G401 (cell line): Measurements from ENCODE around the gene ZNF106. TPM values are rescaled to one million over a fixed set of nuclear protein-coding genes. Genes with fewer than 3 reads are reported as not detected.

Experiments
- DNase-seq: peaks from one replicate; pipeline ENCODE4 v3.0.0-alpha.2; 2015; ENCODE audit warnings: low spot score
- in situ Hi-C: cut with HindIII; loops from 2 replicates; pipeline ENCODE4 v1.10.0; 2016; ENCODE audit warnings: low sequenced_read_pairs, mixed read lengths
- total RNA-seq: library from RNA; depleted of rRNA; stranded (reverse); fragments of >200 nt; shearing (Covaris generic); gene quantifications from 2 replicates; pipeline ENCODE4 v1.2.3, GENCODE V29; 2014

ZNF106 gene
- total RNA-seq, 1 experiment from 2014 or later, result 134 TPM

DNA sequence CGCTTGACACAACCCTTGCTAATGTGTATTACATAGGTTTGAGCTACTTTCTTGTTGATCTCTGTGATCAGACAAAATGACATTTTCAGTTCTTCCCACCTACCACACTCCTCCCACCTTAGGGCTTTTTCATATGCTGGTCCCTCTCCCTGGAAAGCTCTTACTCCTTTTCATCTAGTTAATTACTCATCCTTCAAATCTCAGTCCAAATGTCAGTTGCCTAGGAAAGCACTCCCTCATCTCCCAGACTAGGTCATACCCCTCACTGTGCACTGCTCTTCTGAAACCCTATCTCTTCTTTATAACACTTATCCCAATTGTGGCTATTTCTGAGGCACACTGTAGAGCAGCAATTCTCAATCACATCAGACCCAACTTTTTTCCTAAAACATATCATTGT, 7.3 kb downstream of the ZNF106 start:
- in situ Hi-C loops, result no loop called here
- no peak for DNase-seq

DNA sequence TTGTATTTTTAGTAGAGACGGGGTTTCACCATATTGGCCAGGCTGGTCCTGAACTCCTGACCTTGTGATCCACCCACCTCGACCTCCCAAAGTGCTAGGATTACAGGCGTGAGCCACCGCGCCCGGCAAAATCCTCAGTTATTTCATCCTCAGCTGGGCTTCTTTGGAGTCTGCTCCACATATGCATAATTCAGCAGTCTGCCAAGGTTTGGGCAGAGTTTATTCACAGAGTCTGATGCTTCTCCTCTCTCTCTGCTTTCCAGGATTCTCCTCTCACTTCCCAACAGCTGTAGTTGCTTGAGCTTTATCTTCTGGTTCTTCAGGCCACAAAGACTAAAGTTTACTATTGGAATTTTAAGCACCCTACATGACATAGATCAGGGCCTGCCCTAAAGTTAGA, 8.2 kb downstream of the ZNF106 start:
- in situ Hi-C loops, result no loop called here
- no peak for DNase-seq

DNA sequence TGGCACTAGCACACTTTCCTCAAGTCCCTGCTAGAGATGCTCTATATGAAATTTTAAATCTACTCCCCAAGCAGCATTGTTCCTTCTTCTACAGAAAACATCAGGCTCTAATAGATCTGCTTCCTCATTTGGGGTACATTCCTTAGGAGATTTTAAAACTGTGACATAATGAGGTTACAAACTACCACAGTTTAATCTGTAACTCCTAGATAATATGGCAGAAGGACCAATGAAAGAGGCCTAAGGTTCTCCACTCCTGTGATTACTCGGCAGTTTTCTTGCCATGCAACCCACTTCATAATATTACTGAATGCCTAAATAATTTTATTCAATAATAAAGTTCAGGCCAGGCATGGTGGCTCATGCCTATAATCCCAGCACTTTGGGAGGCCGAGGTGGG, 16.1 kb downstream of the ZNF106 start:
- in situ Hi-C loops, result no loop called here
- DNase-seq, result no peak

DNA sequence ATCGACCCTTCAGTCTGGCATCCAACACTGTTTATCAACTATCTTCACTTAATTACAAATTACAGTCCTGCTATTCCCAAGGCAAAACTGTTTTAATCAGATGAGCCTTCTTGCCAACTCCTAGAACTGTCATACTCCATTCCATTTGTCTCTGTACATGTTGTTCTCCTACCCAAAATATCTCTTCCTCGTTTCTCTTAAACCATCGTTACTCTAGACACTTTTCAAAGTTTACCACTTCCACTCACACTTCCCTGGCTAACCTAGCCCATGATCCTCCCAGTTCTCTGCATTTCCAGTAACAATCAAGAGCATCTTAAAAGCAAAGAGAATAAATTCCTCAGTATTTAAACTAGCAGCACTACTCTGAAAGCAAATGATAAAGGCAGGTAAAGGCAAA, 19.9 kb downstream of the ZNF106 start:
- in situ Hi-C loops, result no loop called here
- DNase-seq, result no peak

DNA sequence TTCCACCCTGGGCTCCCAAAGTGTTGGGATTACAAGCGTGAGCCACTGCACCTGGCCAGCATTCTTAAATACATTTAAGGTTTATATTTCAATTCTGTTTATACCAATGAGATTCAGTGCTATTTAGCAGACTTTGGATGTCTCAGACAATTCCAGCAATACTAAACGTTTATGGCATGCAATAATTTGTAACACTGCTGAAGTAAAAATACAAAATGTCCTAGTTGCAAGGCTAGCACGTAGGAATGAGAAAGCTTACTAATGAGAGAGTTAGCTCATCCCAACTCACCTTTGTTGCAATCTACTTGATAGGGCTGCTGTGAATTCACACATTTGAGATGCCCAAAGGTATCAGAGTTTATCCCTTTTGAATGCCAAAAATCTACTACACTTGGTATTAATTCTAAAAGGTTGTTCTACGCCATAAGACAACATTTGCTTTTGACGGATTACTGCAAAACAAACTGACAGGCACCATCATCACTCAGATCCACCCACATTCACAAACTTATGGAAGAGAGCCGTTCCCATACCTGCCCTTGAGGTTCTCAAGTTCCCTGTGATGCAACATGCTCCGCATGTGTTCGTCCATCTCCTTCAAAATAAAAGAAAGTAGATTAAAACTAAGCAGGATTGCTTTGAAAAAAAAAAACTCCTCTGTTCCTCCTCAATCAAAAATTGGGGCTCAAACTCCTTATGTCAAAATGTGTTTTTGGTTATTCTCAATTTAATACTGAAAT, 25.3 kb downstream of the ZNF106 start:
- DNase-seq, result no peak
- in situ Hi-C loops, result no loop called here

DNA sequence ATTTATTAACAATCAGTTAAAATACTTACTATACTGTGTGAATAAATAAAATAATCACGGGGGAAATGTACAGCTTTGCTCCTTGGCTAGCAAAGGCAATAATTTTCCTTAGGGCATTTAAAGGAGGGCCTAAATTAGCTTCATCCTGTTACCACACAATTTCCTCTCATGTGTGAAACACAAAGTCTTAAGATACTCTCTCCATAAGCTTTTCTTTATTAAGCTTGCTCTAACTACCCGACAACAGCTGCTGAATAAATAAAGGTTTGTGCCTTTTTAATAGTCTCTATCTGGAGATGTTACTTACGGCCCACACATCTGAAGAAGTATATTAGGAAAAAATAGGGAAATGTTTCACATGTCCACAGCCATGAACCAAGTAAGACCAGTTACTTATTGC, 29.7 kb downstream of the ZNF106 start:
- DNase-seq, result no peak
- in situ Hi-C loops, result no loop called here

DNA sequence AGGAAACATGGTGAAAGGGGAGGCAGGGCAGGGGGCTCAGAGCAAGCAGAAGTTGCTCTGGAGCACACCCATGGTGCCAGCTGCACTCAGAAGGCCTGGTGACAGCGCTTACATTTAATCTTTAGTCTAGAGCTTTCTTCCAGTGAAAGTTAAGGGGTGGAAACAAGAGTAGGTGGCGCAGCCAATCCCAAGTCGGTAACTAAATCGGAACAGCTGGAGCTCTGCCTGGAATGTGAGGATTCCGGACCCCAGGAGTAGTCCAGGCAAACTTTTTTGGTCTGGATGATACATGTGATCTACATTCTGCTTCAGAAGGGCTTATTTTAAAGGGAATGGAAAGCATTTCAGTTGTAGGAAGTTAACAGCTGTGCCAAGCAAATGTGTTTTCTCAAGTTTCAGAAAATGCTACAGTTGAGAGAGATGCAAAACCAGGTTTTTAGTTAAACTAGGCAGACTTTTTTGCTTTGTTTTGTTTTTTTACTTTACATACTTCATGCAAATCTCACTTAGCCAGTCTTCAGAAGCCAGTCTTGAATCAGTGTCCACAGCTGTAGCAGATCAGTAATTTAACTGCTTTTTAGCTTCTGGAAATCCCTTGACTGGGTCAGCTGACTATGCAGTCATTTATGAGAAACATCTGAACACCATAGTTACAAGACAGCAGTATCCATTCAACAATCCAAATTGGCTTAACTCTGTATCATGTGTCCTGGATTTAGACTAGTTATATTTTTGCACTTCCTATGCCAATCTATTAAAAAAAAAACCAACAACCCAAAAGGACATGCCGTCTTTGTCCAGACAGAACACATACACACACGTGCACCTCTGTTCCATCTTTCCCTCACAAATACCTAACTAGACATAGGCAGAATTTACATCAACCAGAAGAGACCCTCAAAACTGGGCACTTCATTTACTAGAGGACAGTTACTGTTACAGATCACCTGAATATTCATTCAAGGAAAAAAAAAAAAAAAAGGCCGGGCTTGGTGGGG, 33.2 kb downstream of the ZNF106 start:
- peak; percentile 72 for DNase-seq
- in situ Hi-C loops, result no loop called here

DNA sequence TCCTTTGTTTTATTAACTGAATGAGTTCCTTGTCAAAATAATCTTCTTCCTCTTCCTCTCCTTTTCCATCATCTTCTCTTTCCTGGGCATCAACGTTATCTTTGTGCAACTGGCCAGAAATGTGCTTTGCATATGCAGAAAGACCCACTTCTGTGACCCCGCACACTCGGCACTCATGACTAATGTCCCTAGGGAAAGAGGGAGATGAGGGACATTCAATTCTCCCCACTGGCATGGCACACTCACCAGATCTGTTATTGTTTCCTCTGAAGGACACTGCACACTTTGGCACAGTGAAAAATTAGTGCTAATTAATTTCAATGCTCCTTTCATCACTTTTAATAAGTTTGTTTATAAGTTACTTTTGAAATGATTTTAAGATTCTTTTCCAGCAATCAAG, 34.0 kb downstream of the ZNF106 start:
- DNase-seq, result no peak
- in situ Hi-C loops, result no loop called here

DNA sequence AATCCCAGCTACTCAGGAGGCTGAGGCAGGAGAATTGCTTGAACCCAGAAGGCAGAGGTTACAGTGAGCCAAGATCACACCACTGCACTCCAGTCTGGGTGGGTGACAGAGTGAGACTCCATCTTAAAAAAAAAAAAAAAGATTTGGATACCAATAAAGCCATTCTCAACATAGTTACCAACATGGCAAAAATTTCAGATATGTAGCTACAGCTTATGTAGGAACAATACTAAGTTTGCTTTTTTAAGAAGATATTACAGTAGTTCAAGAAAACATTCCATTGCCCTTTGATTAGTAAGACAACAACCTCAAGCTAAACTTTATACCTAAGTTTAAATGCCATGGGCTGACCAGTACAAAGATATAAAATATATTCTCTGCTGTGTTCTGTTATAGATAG, 34.4 kb downstream of the ZNF106 start:
- DNase-seq, result no peak
- in situ Hi-C loops, result no loop called here

DNA sequence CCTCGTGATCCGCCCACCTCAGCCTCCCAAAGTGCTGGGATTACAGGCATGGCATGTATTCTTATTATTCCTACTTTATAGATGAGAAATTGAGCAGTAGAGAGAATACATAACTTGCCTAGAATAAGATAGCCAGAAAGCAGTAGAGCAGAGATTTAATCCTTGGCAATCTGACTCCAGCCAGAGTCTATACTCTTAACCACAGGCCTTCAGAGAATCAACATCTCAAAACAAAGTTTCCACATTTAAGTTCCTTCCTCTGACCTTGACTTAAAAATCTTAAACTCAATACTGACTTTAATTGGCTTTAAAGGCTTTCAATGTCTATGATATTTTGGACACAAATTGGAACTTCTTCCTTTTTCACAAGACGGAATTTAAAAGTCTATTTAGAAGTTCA, 37.1 kb downstream of the ZNF106 start:
- no peak for DNase-seq
- in situ Hi-C loops, result no loop called here

DNA sequence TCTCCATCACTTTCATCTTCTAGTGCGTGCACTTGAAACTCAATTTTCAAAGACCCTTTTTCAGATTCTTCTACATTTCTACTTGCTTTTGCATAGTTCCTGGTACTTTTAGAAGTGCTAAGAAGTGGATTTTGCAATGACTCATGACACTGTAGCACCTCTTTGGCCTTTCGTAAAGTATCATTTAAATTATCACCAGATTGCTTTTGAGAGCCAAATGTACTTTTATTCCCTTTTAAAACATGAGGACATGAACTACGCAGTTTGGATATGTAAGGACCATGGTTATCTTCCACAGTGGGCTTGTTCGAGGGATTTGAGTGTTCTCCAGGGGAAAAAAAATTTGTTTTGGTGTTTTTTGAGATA, 40.5 kb downstream of the ZNF106 start:
- no peak for DNase-seq
- in situ Hi-C loops, result no loop called here

DNA sequence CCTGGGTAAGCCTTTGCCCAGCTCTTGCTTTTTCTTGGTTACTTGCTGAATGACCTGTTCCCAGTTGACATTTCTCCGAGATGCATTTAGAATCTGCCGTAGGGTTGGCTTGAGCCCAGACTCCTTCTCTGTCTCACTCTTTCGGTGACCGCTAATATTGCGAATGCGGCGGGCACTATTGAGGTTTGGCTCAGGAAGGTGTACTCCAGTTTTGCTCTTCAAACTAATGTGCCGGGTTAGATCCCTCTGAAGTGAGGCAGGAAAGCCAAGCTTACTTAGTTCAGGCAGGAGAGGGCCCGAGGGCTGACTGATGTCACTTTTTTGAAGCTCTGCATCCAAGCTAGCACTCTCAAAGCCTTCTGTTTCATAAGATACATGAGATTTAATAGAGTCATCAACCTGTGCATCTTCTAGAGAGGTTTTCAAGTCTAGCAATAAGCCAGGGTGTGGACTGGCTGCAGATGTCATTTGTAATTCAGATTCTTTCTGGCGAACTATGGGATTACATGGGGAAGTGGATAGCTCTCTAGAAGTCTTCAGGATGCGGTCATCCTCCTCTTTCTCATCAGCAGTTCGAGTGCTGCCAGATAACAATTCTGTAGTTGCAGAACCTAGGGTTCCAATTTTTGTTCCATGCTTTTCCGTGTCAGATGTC, 41.0 kb downstream of the ZNF106 start:
- in situ Hi-C loops, result no loop called here
- DNase-seq, result no peak

DNA sequence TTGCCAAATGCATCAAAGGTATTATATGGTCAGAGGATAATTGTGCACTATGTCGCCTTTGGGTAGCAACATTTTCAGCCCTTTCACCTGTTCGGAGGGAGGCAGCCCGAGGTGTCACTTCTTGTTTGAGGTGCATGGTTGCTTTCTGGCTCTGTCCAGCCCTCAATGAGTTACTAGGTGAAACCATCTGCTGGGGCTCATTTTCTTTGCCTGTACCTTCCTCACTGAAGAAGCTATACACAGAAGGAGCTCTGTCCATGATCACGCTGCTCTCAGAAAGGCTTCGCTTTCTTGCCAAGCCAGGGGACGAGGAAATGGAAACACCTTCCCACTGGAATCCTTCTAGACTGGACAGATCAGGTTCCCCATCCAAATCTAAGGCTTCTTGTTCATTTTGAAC, 42.7 kb downstream of the ZNF106 start:
- DNase-seq, result peak; percentile 78
- in situ Hi-C loops, result no loop called here

DNA sequence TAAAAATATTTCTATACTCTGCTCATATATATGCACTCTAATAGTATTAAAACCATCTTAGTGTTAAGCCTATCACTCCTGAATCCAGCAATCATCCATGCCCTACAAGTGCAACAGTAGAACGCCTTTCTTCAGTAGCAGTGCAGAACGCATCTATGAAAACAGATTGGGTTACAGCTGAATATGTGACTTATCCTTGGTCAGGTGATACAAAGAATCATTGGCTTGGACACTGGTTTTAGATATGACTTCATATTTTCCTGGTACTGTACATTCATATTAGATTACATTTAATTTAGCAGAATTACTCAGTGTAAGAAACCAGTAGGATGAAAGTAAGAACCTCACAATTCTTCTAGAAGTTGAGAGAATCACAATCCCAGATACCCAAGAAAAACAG, 43.3 kb downstream of the ZNF106 start:
- in situ Hi-C loops, result no loop called here
- no peak for DNase-seq

DNA sequence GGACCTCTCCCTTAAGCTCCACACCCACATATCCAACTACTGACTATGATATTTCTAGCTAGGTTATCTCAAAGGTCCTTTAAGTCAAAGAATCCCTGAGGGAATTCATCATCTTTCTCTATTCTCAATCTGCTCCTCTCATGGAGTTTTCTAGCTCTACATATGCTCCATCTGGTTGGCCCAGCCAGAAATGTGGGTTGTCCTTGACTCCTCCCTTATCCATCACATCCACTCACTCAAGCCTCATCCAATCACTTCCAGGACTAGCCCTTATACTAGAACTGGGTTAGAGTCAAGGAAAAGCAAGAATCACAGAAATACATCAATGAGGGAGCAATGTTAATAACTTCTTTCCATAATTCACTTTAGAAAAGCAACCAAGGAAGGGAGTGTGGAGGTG, 45.4 kb downstream of the ZNF106 start:
- in situ Hi-C loops, result no loop called here
- no peak for DNase-seq

DNA sequence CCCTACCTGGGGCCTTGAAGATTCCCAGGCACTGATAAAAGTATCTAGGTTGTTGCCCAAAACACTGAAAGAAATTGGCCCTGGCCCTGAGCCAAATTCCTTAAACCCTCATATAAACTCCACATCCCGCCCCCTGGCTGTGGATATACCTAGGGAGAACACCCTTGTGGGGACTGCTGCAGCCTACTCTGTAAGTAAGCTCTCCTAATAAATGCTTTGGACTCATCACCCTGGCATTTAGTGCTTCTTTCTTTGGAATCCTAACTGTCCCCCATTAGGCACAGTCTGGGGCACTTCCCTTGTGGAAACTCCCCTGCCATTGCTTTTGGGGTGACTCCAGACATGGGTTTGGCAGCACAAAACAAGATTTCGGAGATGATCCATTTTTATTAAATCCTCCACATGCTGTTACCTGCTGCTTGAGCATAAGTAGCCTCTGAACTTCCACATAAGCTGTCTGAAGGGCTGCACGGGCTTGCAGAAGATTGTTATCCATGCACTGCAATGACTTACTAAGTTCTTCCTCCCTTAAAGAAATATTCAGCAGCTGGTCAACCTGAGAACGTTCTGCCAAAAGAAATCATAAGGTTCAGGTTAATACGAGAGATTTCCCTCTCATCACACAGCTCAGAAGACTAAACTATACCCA, 46.4 kb downstream of the ZNF106 start:
- in situ Hi-C loops, result no loop called here
- no peak for DNase-seq

DNA sequence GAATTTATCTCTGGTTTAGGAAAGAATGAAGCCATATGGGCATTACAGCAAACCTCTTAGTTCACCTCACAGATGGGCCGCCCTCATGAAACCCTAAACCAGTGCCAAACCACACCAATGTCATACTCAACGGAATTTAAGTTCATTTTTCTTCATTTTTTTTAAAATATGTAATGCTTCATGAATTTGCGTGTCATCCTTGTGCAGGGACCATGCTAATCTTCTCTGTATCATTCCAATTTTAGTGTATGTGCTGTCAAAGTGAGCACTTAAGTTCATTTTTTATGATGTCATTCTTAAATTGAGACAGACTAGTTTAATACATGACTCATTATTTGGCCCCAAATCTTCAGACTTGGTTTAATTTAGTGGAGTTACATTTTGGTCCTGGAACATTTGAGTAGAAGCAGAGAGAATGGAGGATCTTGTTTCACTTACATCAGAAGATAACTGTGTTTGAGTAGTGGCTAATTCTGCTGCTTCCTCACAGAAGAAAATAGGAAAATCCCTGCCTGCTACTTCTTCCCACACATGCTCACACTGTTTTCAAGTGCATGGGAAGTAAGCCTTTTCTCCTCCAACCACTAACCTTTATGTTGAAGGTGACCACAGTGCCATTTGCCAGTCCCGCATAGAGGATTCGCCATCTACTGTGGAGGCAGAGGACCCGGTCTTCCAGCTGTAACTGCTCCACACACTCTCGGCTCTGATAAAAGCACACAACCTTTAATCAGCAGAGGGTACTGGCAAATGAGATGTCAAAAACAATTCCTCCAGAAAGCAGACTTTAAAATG, 63.3 kb downstream of the ZNF106 start:
- no peak for DNase-seq
- in situ Hi-C loops, result no loop called here

DNA sequence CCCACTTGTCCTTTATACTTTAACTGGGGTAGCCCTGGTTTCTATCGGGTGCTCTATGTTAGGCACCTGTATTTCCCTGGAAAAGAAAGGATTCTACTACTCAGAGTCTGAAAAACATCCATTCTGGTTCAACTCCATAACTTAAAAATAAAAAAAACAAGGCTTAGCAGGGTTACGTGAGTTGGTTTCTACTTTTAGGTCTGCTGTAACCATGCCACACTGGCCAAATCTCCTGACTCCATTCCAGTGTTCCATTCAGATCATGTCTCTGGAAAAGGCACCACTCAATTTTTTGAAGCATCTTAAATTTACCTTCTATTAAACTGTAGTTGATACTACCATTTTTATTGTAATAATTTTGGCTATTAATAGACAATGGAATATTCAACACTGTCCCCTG, 69.6 kb downstream of the ZNF106 start:
- in situ Hi-C loops, result no loop called here
- no peak for DNase-seq

DNA sequence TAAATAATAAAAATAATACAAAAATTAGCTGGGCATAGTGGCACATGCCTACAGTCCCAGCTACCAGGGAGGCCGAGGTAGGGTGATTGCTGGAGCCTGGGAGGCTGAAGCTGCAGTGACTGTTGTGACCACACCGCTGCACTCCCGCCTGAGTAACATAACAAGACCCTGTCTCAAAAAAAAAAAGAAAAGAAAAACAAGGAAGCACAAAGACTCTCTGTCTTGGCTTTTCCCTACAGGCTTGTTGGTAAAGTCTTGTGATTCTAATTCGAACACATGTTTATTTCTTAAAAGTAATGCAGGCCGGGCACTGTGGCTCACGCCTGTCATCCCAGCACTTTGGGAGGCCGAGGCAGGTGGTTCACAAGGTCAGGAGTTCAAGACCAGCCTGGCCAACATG, 71.6 kb downstream of the ZNF106 start:
- DNase-seq, result no peak
- in situ Hi-C loops, result no loop called here
